Adipocyte (in vitro differentiated cells): Measurements from ENCODE around the gene CIROP.

ENCODE experiments used
- DNase-seq: peaks from one replicate; pipeline ENCODE4 v3.0.0-alpha.2; 2015; ENCODE audit warnings: low read depth
- H3K27me3 ChIP-seq: replicated peaks from 2 replicates; pipeline ENCODE4 v1.7.0; 2013; ENCODE audit warnings: mild to moderate bottlenecking, low read length, moderate library complexity; ENCODE audit not compliant: control insufficient read depth, insufficient read depth
- H3K36me3 ChIP-seq: 2 replicates; pipeline ENCODE4 v1.7.0; 2013; ENCODE audit warnings: low read length, mild to moderate bottlenecking, moderate library complexity; ENCODE audit not compliant: control insufficient read depth, insufficient read depth, severe bottlenecking
- H3K4me1 ChIP-seq: 2 replicates; pipeline ENCODE4 v1.7.0; 2013; ENCODE audit warnings: mild to moderate bottlenecking, low read length, moderate library complexity; ENCODE audit not compliant: control insufficient read depth, insufficient read depth
- H3K4me3 ChIP-seq: 2 replicates; pipeline ENCODE4 v1.7.0; 2013; ENCODE audit warnings: mild to moderate bottlenecking, low read length, moderate library complexity
- H3K9ac ChIP-seq: 2 replicates; pipeline ENCODE4 v1.7.0; 2013; ENCODE audit warnings: mild to moderate bottlenecking, low read length, moderate library complexity
- H3K9me3 ChIP-seq: 2 replicates; pipeline ENCODE4 v1.7.0; 2013; ENCODE audit warnings: mild to moderate bottlenecking, low read length, moderate library complexity; ENCODE audit not compliant: control insufficient read depth

CIROP gene

GRCh38 chr14:23060536-23061260, 44.1 kb downstream of the CIROP start:
- H3K9me3 ChIP-seq, result no peaks in the 10 kb centered on the region
- peaks cover 71% of the 10 kb centered on the region for H3K36me3 ChIP-seq
- peaks cover 18% of the 10 kb centered on the region for H3K4me1 ChIP-seq
- no peak overlapping the region for H3K9ac ChIP-seq
- no peak overlapping the region for H3K4me3 ChIP-seq
- no peaks in the 10 kb centered on the region for H3K27me3 ChIP-seq
- DNase-seq, result no peak

DNA sequence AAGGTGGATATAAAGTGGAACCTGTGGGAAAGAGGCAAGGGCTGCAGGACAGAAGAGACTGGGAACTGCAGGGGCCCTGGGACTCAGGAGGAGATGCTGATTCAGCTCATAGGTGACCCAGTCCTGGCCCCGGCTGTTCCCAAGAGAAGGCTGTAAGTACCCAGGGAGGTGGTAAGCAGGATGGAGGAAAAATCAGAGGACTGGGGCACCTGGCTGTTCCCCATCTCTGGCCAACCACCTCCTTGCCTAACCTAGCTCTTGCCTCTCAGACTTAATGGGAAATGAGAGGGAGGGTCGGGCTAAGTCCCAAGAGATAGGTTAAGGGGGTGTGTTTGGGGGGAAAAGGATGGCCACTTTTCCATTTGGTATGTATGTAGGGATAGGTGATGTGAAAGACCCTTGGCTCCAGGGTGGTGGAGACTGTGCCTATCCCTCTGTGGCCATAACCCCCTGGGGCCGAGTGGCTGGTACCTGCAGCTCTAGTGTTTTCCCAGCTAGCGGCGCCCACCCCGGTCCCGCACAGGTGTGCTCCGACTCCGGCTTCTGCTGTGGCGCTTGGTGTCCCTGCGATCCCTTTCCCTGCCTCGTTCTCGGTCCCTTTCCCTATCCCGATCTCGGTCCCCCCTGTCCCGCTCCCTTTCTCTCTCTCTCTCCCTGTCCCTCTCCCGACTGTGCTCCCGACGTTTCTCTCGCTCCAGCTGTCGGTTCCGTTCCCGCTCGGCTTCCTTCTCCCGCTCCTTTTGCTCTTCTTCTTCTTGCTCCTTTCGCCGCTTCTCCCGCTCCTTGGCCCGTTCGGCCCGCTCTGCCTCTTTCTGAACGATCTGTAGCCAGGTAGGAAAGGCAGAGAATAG, 45.9 kb downstream of the CIROP start:
- H3K4me3 ChIP-seq, result no peak overlapping the region
- no peaks in the 10 kb centered on the region for H3K9me3 ChIP-seq
- no peaks in the 10 kb centered on the region for H3K27me3 ChIP-seq
- peaks cover 18% of the 10 kb centered on the region for H3K4me1 ChIP-seq
- DNase-seq, result no peak
- H3K36me3 ChIP-seq, result peaks cover 52% of the 10 kb centered on the region
- no peak overlapping the region for H3K9ac ChIP-seq

DNA sequence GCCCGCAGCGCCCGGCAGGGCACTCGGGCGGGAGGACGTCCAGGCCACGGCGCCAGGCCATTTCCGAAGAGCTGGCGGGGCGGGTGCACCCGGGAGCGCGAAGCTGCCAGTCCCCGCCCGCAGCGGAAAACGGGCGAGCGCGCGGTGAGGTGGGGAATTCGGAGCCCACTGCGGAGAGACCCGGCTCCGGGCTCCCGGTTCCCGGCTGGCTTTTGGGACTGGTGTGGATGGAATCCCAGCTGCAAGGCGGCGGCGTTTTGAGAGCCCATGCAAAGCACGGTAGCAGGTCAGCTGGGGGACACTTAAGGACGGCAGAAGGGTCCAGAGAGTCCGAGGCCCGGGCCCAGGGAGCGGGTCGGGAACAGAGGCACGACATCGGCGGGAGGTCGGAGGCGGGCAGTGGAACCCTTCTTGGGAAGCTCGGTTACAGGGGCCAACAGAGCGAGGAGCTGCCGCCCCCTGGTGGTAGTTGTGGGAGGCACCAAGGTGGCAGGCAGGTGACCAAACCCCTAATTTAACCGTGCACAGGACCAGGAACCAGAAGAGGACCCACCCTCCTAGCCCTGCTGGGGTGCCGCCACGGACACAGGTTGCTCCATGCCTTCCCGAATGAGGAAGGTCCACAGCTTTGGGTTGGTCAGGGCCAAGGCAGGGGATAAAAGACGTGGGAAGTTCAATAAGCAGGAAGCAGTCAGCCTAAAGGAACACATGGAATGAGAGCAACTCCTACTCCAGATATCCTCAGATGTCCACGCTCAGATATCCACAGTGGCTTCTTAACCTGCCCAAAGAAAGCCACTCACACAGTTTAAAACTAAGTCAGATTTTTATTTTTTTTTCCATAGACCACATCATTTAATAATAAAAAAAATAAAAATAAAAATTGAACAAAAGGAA, 46.8 kb downstream of the CIROP start:
- Histone ChIP-seq H3K4me1 (peaks cover 18% of the 10 kb centered on the region), H3K9me3 (no peaks in the 10 kb centered on the region), H3K9ac (peak overlapping the region; percentile 71), H3K4me3 (peak overlapping the region; percentile 74), H3K36me3 (peaks cover 44% of the 10 kb centered on the region), H3K27me3 (no peaks in the 10 kb centered on the region)
- DNase-seq, result peak; percentile 94

DNA sequence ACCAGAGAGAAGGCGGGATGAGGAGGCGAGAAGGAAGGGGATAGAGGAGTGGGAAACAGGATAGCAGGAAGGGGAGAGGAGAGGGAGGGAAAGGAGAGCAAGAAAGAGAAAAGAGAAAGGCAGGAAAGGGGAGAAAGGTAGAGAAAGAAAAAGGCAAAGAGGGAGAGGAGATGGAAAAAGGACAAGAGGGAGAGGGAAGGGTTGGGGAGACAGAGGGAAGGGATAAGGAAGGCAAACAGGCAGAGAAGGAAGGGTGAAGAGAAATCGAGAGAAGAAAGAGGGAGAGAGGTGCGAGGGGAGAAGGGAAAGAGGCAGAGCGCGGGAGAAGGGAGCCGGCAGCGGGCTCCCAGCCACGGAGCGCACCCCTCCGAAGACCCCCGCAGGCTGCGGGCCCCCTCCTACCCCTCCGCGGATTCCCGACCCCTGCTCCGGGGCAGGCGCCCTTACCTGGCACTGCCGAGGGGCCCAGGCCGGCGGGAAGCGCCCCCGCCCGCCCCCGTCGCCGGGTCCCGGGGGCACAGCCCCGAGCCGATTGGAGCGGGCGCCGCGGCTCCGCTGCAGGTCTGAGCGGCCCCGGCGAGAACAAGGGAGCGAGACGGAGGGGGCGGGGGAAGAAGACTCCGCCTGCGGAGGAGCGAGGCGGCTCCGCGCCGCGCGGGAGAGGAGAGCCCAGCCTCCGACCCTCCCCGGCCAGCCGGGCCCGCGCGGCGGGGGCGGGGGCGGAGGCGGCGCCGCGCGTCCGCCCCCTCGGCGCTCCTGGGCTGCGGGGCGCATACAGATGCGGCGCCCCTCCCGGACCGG, 47.6 kb downstream of the CIROP start, which contains the start of gene CDH24:
Gene CDH24 (minus strand): TSS at position 565 of the 801 bp plus-strand sequence. CDS start 1,787 bp downstream, outside the sequence.
- peak within 1 kb of the TSS; percentile 71 for H3K9ac ChIP-seq
- H3K4me1 ChIP-seq, result peaks cover 13% of the 10 kb centered on the region
- H3K36me3 ChIP-seq, result peaks cover 35% of the 10 kb centered on the region
- peak within 1 kb of the TSS; percentile 74 for H3K4me3 ChIP-seq
- DNase-seq, result peak; percentile 90
- no peaks in the 10 kb centered on the region for H3K27me3 ChIP-seq
- no peaks in the 10 kb centered on the region for H3K9me3 ChIP-seq

DNA sequence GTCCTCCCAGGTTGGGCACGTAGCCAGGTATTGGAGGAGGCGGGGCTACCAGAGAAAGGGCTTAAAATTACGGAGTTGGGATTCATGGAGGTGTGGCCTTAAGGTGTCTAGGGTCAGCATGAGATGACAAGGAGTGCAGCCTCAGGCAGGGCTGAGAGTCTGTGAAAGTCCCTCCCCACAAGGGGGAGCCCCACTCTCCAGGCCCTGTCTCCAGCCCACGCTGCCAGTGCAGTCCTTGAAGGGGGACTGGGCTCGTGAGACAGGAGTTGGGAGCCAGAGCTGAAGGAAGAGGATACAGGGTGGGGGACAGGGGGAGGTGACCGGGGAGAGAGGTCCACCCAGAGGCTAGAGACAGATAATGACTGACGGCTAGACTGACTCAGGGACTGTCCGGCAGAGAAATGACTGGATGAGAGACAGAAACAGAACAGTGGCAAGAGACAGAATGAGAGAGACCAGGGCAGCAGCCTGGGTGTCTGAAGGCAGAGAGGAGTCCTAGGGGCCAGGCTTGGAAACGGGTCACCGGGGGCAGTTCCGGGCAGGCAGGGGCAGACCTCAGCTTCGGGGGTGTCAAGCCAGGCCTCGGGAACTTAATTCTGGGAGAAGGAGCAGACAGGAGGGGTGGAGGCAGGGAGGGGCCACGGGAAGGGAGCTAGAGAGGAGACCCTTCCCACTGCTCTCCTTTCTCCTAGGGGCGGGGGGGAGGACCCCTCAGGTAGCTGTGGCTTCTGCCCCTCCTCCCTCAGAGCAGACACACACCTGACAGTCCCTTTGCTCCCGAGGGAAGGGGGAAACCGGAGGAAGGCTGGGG, 48.4 kb downstream of the CIROP start:
- peak; percentile 81 for DNase-seq
- no peaks in the 10 kb centered on the region for H3K9me3 ChIP-seq
- H3K9ac ChIP-seq, result peak overlapping the region; percentile 62
- peaks cover 8% of the 10 kb centered on the region for H3K4me1 ChIP-seq
- H3K4me3 ChIP-seq, result no peak overlapping the region
- H3K36me3 ChIP-seq, result peaks cover 32% of the 10 kb centered on the region
- no peaks in the 10 kb centered on the region for H3K27me3 ChIP-seq

DNA sequence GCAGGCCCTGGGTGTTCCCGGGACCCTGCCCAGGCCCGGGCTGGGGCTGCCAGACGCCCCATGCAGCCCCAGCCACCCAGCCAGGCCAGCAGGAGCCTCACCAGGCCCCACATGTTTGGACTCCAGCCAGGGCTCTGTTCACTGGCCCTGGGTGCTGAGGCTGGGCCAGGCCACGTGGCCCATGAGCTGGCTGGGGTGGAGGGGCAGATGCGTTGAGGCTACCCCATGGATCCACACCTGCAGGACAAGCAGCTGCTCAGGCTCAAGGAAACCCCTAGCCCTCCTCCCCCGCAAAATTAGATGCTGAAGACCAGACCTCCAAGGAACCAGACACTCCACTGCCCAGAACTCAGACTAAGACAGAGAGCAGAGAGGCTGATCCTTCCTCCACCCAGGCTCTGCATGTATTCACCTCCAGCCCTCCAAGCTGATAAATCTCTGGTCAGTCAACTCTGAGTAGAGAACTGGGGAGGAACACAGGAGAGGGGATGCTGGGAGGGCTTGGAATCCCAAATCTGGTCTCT, 49.1 kb downstream of the CIROP start:
- Histone ChIP-seq H3K36me3 (peaks cover 25% of the 10 kb centered on the region), H3K9me3 (no peaks in the 10 kb centered on the region), H3K4me3 (no peak overlapping the region), H3K4me1 (peaks cover 8% of the 10 kb centered on the region), H3K27me3 (no peaks in the 10 kb centered on the region), H3K9ac (no peak overlapping the region)
- DNase-seq, result no peak

- Histone ChIP-seq H3K36me3 (peaks cover 20% of the 10 kb centered on the region), H3K9me3 (no peaks in the 10 kb centered on the region), H3K4me3 (no peak overlapping the region), H3K4me1 (peaks cover 8% of the 10 kb centered on the region), H3K27me3 (no peaks in the 10 kb centered on the region), H3K9ac (no peak overlapping the region)
- DNase-seq, result no peak
Measured at GRCh38 chr14:23055147-23055550, 49.6 kb downstream of the CIROP start.

DNA sequence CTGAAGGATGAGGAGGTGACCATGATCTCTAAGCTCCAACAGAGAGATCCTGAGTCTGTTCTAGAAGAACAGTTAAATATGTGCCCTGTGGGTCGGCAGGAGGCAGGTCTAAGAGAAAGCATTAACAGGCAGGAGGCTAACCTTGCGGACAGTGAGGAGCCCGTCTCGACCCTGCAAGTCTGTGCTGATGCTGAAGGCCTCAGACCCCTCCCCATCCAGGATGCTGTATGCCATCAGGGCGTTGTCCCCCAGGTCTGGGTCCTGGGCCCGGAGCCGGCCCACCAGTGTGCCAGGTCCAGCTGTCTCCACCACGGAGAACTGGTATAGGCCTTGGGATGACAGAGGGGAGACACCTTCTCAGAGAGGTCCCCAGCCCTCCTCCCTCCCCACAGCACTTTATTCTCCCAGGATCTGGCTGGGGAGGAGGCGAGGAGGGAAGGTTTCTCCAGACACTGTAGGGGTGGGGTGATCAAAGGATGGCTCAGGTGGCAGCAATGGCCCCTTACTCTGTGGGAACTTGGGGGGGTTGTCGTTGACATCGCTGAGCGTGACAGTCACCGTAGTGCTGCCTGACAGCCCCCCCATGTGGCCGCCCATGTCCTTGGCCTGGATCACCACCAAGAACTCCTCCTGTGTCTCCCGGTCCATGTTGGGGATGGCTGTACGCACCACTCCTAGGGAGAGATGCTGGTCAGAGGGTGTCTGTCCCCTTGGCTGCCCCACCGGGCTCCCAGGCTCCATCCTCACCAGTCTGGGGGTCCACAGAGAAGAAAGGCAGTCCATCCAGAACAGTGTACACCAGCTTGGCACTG, 50.6 kb downstream of the CIROP start:
- H3K36me3 ChIP-seq, result peaks cover 12% of the 10 kb centered on the region
- H3K9me3 ChIP-seq, result no peaks in the 10 kb centered on the region
- no peak for DNase-seq
- no peak overlapping the region for H3K9ac ChIP-seq
- H3K27me3 ChIP-seq, result no peaks in the 10 kb centered on the region
- H3K4me3 ChIP-seq, result no peak overlapping the region
- H3K4me1 ChIP-seq, result peaks cover 8% of the 10 kb centered on the region

DNA sequence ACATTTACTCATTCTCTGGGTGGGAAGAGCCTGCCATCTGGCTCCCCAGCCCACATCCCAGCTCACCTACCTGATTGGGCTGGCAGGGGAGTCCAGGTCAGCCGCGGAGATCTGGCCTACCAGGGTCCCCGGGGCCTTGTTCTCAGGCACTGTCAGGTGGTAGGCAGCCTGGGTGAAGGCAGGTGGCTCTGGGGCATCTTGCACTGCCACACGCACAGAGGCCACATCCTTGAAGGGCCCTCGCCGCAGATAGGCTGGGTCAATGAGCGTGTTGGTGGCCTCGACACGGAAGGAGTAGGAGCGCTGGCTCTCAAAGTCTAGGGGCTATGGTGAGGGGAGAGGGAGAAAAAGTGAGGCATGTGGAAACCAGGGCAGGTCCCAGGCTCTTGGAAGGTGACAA, 51.4 kb downstream of the CIROP start:
- no peaks in the 10 kb centered on the region for H3K9me3 ChIP-seq
- no peak overlapping the region for H3K9ac ChIP-seq
- peaks cover 4% of the 10 kb centered on the region for H3K36me3 ChIP-seq
- H3K4me3 ChIP-seq, result no peak overlapping the region
- no peaks in the 10 kb centered on the region for H3K27me3 ChIP-seq
- peaks cover 8% of the 10 kb centered on the region for H3K4me1 ChIP-seq
- no peak for DNase-seq
